IMR-90 (cell line): Measurements from ENCODE around the gene PRDM2. TPM values are rescaled to one million over a fixed set of nuclear protein-coding genes. Genes with fewer than 3 reads are reported as not detected.

Experiments used
- ATAC-seq: fragments of 200-7000 bp; cut with Tn5 transposase; 2 replicates; pipeline ENCODE4 v1.9.1; 2020; ENCODE audit warnings: low read depth, mild to moderate bottlenecking, moderate library complexity
- BruUV-seq: library from RNA; stranded (reverse); fragments of 400-500 nt; replicated peaks from 2 replicates; lab custom pipeline; 2021; lab: Mats Ljungman, UMichigan
- CTCF ChIA-PET: fragments of 300-600 bp; formaldehyde crosslinking; extraction: SDS; loops from one replicate; lab custom pipeline; 2021; ENCODE audit warnings: antibody characterized with exemption; lab: Yijun Ruan, JAX
- POLR2A ChIA-PET: fragments of 300-600 bp; sonication (Branson Sonifier 250); formaldehyde crosslinking; loops from one replicate; lab custom pipeline; 2022; ENCODE audit warnings: antibody characterized with exemption; ENCODE audit not compliant: unreplicated experiment; lab: Charles Lee
- DNase-seq: peaks from one replicate; pipeline ENCODE4 v3.0.0; 2013
- H2AFZ ChIP-seq: replicated peaks from 2 replicates; pipeline ENCODE3; 2013; ENCODE audit warnings: low read length, mild to moderate bottlenecking; ENCODE audit not compliant: poor library complexity
- H2AK5ac ChIP-seq: 2 replicates; pipeline ENCODE4 v1.6.1; 2013; ENCODE audit warnings: low read depth, low read length, inconsistent platforms
- H2AK9ac ChIP-seq: replicated peaks from 2 replicates; pipeline ENCODE3; 2013; ENCODE audit warnings: mild to moderate bottlenecking, low read depth, low read length, moderate library complexity; ENCODE audit not compliant: poor library complexity
- H2BK120ac ChIP-seq: 2 replicates; pipeline ENCODE4 v1.6.1; 2013; ENCODE audit warnings: low read depth, low read length, inconsistent platforms
- H2BK15ac ChIP-seq: 3 replicates; pipeline ENCODE4 v1.6.1; 2013; ENCODE audit warnings: low read depth, low read length, inconsistent platforms
- H2BK20ac ChIP-seq: 2 replicates; pipeline ENCODE4 v1.6.1; 2013; ENCODE audit warnings: low read depth, mild to moderate bottlenecking, inconsistent platforms, low read length, moderate library complexity
- H2BK5ac ChIP-seq: 2 replicates; pipeline ENCODE4 v1.6.1; 2013; ENCODE audit warnings: mild to moderate bottlenecking, low read depth, low read length, inconsistent platforms; ENCODE audit not compliant: poor library complexity, severe bottlenecking
- H3K14ac ChIP-seq: replicated peaks from 2 replicates; pipeline ENCODE4 v1.6.1; 2013; ENCODE audit warnings: low read depth, low read length, inconsistent platforms
- H3K18ac ChIP-seq: 2 replicates; pipeline ENCODE4 v1.6.1; 2013; ENCODE audit warnings: low read depth, low read length, control low read depth
- H3K23ac ChIP-seq: 2 replicates; pipeline ENCODE4 v1.6.1; 2013; ENCODE audit warnings: low read depth, low read length, inconsistent platforms
- H3K27ac ChIP-seq: 2 replicates; pipeline ENCODE4 v1.5.1; 2013; ENCODE audit warnings: mild to moderate bottlenecking, control low read depth, low read length; ENCODE audit not compliant: insufficient read depth
- H3K27me3 ChIP-seq: 2 replicates; pipeline ENCODE4 v1.6.1; 2013; ENCODE audit warnings: low read length; ENCODE audit not compliant: control insufficient read depth, insufficient read depth
- H3K36me3 ChIP-seq: 2 replicates; pipeline ENCODE4 v1.6.1; 2013; ENCODE audit warnings: low read length, mixed read lengths; ENCODE audit not compliant: control insufficient read depth, insufficient read depth
- H3K4ac ChIP-seq: 2 replicates; pipeline ENCODE4 v1.6.1; 2013; ENCODE audit warnings: low read depth, low read length, inconsistent platforms
- H3K4me1 ChIP-seq: 2 replicates; pipeline ENCODE4 v1.6.1; 2013; ENCODE audit warnings: low read length, mixed read lengths; ENCODE audit not compliant: control insufficient read depth, insufficient read depth
- H3K4me2 ChIP-seq: 2 replicates; pipeline ENCODE4 v1.6.1; 2013; ENCODE audit warnings: low read depth, mild to moderate bottlenecking, control low read depth, low read length, moderate library complexity
- H3K4me3 ChIP-seq: 2 replicates; pipeline ENCODE4 v1.5.1; 2013; ENCODE audit warnings: low read depth, mild to moderate bottlenecking, control low read depth, low read length, moderate library complexity; ENCODE audit not compliant: insufficient read depth
- H3K56ac ChIP-seq: 2 replicates; pipeline ENCODE4 v1.6.1; 2013; ENCODE audit warnings: low read length, inconsistent platforms; ENCODE audit not compliant: insufficient read depth; ENCODE audit errors: extremely low read depth
- H3K79me1 ChIP-seq, 2 experiments: 2 replicates each; pipeline ENCODE4 v1.6.1; 2013; ENCODE audit warnings: low read length in 2 of 2, inconsistent platforms in 1 of 2, low read depth in 1 of 2
- H3K9ac ChIP-seq: 2 replicates; pipeline ENCODE4 v1.6.1; 2013; ENCODE audit warnings: low read depth, low read length, control low read depth
- H3K9me1 ChIP-seq: 2 replicates; pipeline ENCODE4 v1.6.1; 2013; ENCODE audit warnings: low read length, inconsistent platforms; ENCODE audit not compliant: insufficient read depth
- H3K9me3 ChIP-seq: 2 replicates; pipeline ENCODE4 v1.6.1; 2013; ENCODE audit warnings: low read length; ENCODE audit not compliant: control insufficient read depth, insufficient read depth
- H4K20me1 ChIP-seq: 2 replicates; pipeline ENCODE4 v1.6.1; 2013; ENCODE audit warnings: low read length, inconsistent platforms; ENCODE audit not compliant: insufficient read depth
- H4K5ac ChIP-seq: 2 replicates; pipeline ENCODE4 v1.6.1; 2013; ENCODE audit warnings: mild to moderate bottlenecking, low read depth, low read length, control low read depth
- H4K8ac ChIP-seq, 2 experiments: 2 replicates each; pipeline ENCODE4 v1.6.1; 2013; ENCODE audit warnings: low read depth in 2 of 2, low read length in 2 of 2, control low read depth in 1 of 2, inconsistent platforms in 1 of 2
- H4K91ac ChIP-seq: 2 replicates; pipeline ENCODE4 v1.6.1; 2013; ENCODE audit warnings: low read depth, low read length, inconsistent platforms; ENCODE audit not compliant: insufficient read depth
- BHLHE40 ChIP-seq: fragments of 150-350 bp; IDR thresholded peaks from 2 replicates; pipeline ENCODE4 v1.6.1; 2016; ENCODE audit warnings: mild to moderate bottlenecking, low read depth, low read length
- CEBPB ChIP-seq: IDR thresholded peaks from 2 replicates; pipeline ENCODE4 v1.6.1; 2012; ENCODE audit warnings: low read depth, low read length, improper control_type of control experiment
- CHD1 ChIP-seq: IDR thresholded peaks from 2 replicates; pipeline ENCODE4 v1.6.1; 2012; ENCODE audit warnings: low read depth, low read length, improper control_type of control experiment
- FOS ChIP-seq: fragments of 150-350 bp; IDR thresholded peaks from 2 replicates; pipeline ENCODE4 v1.6.1; 2016; ENCODE audit warnings: low read depth, low read length
- MAFK ChIP-seq: IDR thresholded peaks from 2 replicates; pipeline ENCODE4 v1.6.1; 2012; ENCODE audit warnings: low read depth, low read length, improper control_type of control experiment
- MAZ ChIP-seq: IDR thresholded peaks from 2 replicates; pipeline ENCODE4 v1.6.1; 2012; ENCODE audit warnings: low read depth, mild to moderate bottlenecking, low read length, improper control_type of control experiment, moderate library complexity, borderline replicate concordance
- MXI1 ChIP-seq: IDR thresholded peaks from 2 replicates; pipeline ENCODE4 v1.6.1; 2012; ENCODE audit warnings: low read depth, mild to moderate bottlenecking, low read length, moderate library complexity, borderline replicate concordance
- NFE2L2 ChIP-seq: fragments of 150-350 bp; IDR thresholded peaks from 2 replicates; pipeline ENCODE4 v1.6.1; 2016; ENCODE audit warnings: low read depth, mild to moderate bottlenecking, low read length
- POLR2A ChIP-seq: IDR thresholded peaks from 2 replicates; pipeline ENCODE4 v1.6.1; 2012; ENCODE audit warnings: mild to moderate bottlenecking, low read depth, low read length
- RAD21 ChIP-seq: IDR thresholded peaks from 2 replicates; pipeline ENCODE4 v1.6.1; 2012; ENCODE audit warnings: low read length, improper control_type of control experiment
- RCOR1 ChIP-seq: IDR thresholded peaks from 2 replicates; pipeline ENCODE4 v1.6.1; 2012; ENCODE audit warnings: mild to moderate bottlenecking, low read length, improper control_type of control experiment; ENCODE audit not compliant: insufficient replicate concordance
- RFX5 ChIP-seq: IDR thresholded peaks from 2 replicates; pipeline ENCODE4 v1.8.0; 2012; ENCODE audit warnings: low read depth, mild to moderate bottlenecking, low read length, moderate library complexity
- SMC3 ChIP-seq: fragments of 150-350 bp; IDR thresholded peaks from 2 replicates; pipeline ENCODE4 v1.6.1; 2016; ENCODE audit warnings: low read depth, mild to moderate bottlenecking, antibody characterized with exemption, low read length, moderate library complexity
- WGBS, 2 experiments: methylation state at CpG; one replicate each; pipeline versions ENCODE4 v1.1.5 to v1.1.7; 2013; ENCODE audit warnings: missing lambda C conversion rate in 2 of 2; ENCODE audit not compliant: insufficient read length in 1 of 2; ENCODE audit errors: extremely low coverage in 2 of 2; 5-methylcytosine and 5-hydroxymethylcytosine counted together
- dilution Hi-C: fragments of 300-500 bp; cut with HindIII; formaldehyde crosslinking; loops from one replicate; pipeline ENCODE4 v1.14.3; 2018; ENCODE audit warnings: low sequenced_read_pairs; ENCODE audit not compliant: unreplicated experiment
- in situ Hi-C: fragments of 300-500 bp; cut with MboI; formaldehyde crosslinking; loops from 3 replicates; pipeline ENCODE4 v1.14.3; 2019; ENCODE audit warnings: low sequenced_read_pairs, inconsistent platforms, mixed read lengths
- intact Hi-C: fragments of 100-400 bp; cut with micrococcal nuclease; formaldehyde crosslinking; loops from 2 replicates; pipeline ENCODE4 v1.10.0; 2022
- polyA plus RNA-seq, 3 experiments: library from polyadenylated mRNA; depleted of rRNA; stranded (reverse); fragments of >200 nt; gene quantifications; 2 replicates each; pipeline ENCODE4 v1.2.3, GENCODE V29; 2012; ENCODE audit warnings: low replicate concordance in 1 of 3
- total RNA-seq: library from RNA; depleted of rRNA; stranded (reverse); fragments of >200 nt; gene quantifications from 2 replicates; pipeline ENCODE4 v1.2.3, GENCODE V29; 2012
- TF ChIP-seq, protein P1 (sequence below): conservative IDR thresholded peaks from 2 replicates; pipeline ENCODE4 v1.5.1; 2012; ENCODE audit warnings: mild to moderate bottlenecking, low read depth, low read length, improper control_type of control experiment
- TF ChIP-seq, protein P2 (sequence below): fragments of 150-350 bp; IDR thresholded peaks from 2 replicates; pipeline ENCODE4 v1.6.1; 2016; ENCODE audit warnings: low read depth, mild to moderate bottlenecking, low read length, moderate library complexity, borderline replicate concordance
- TF ChIP-seq, protein P3 (sequence below): fragments of 150-350 bp; IDR thresholded peaks from 2 replicates; pipeline ENCODE4 v1.6.1; 2017; ENCODE audit warnings: mild to moderate bottlenecking, antibody characterized with exemption, low read length, low read depth

PRDM2 gene
- total and polyA plus RNA-seq, 2 of the 4 experiments (the other 2 are of a cell fraction) = 3.4 to 8.9 TPM

DNA sequence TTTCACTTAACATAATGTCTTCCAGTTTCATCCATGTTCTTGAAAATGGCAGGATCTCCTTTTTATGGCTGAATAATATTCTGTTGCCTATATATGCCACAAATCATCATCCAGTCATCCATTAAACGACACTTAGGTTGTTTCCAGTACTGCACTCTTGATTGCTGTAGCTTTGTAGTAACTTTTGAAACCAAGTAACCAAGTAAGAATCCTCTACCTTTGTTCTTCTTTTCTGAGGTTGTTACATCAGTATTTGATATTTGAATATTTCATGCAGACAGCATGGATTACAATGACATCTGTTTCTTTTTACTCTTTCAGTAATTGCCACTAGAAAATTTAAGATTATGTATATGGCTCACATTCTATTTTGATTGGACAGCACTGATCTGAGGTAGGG, 22.1 kb upstream of the PRDM2 start:
- Histone ChIP-seq H2AFZ (no peak overlapping the region), H2BK15ac (no peak overlapping the region), H2BK120ac (no peak overlapping the region), H3K27me3 (no peaks in the 10 kb centered on the region), H3K9me3 (no peaks in the 10 kb centered on the region), H3K18ac (no peak overlapping the region), H3K14ac (no peak overlapping the region), H4K91ac (no peak overlapping the region), H3K4me1 (no peaks in the 10 kb centered on the region), H3K27ac (no peak overlapping the region), H3K4me2 (no peak overlapping the region), H3K79me1 (no peaks in the 10 kb centered on the region), H3K9me1 (no peaks in the 10 kb centered on the region), H3K56ac (no peak overlapping the region), H4K5ac (no peak overlapping the region), H3K23ac (no peak overlapping the region), H3K4ac (no peak overlapping the region), H4K20me1 (no peaks in the 10 kb centered on the region), H2AK5ac (no peak overlapping the region), H3K4me3 (no peak overlapping the region), H3K36me3 (no peaks in the 10 kb centered on the region), H2BK5ac (no peak overlapping the region), H2AK9ac (no peak overlapping the region), H2BK20ac (no peak overlapping the region), H4K8ac (no peak overlapping the region), H3K9ac (no peak overlapping the region)
- TF ChIP-seq CEBPB = no peak
- TF ChIP-seq, protein P1, sequence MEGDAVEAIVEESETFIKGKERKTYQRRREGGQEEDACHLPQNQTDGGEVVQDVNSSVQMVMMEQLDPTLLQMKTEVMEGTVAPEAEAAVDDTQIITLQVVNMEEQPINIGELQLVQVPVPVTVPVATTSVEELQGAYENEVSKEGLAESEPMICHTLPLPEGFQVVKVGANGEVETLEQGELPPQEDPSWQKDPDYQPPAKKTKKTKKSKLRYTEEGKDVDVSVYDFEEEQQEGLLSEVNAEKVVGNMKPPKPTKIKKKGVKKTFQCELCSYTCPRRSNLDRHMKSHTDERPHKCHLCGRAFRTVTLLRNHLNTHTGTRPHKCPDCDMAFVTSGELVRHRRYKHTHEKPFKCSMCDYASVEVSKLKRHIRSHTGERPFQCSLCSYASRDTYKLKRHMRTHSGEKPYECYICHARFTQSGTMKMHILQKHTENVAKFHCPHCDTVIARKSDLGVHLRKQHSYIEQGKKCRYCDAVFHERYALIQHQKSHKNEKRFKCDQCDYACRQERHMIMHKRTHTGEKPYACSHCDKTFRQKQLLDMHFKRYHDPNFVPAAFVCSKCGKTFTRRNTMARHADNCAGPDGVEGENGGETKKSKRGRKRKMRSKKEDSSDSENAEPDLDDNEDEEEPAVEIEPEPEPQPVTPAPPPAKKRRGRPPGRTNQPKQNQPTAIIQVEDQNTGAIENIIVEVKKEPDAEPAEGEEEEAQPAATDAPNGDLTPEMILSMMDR = no peak
- no peak for TF ChIP-seq MXI1
- TF ChIP-seq MAZ = no peak
- TF ChIP-seq SMC3 = no peak
- TF ChIP-seq BHLHE40 = no peak
- no peak for TF ChIP-seq CHD1
- no peak for TF ChIP-seq NFE2L2
- TF ChIP-seq FOS = no peak
- TF ChIP-seq RAD21 = no peak
- no peak for TF ChIP-seq RCOR1
- TF ChIP-seq MAFK = no peak
- TF ChIP-seq, protein P2, sequence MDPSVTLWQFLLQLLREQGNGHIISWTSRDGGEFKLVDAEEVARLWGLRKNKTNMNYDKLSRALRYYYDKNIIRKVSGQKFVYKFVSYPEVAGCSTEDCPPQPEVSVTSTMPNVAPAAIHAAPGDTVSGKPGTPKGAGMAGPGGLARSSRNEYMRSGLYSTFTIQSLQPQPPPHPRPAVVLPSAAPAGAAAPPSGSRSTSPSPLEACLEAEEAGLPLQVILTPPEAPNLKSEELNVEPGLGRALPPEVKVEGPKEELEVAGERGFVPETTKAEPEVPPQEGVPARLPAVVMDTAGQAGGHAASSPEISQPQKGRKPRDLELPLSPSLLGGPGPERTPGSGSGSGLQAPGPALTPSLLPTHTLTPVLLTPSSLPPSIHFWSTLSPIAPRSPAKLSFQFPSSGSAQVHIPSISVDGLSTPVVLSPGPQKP = no peak
- TF ChIP-seq POLR2A = no peak
- no peak for TF ChIP-seq RFX5
- TF ChIP-seq, protein P3, sequence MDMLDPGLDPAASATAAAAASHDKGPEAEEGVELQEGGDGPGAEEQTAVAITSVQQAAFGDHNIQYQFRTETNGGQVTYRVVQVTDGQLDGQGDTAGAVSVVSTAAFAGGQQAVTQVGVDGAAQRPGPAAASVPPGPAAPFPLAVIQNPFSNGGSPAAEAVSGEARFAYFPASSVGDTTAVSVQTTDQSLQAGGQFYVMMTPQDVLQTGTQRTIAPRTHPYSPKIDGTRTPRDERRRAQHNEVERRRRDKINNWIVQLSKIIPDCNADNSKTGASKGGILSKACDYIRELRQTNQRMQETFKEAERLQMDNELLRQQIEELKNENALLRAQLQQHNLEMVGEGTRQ = no peak
- DNase-seq (no peak), ATAC-seq (no peak)
- in situ Hi-C loops (no loop called here), intact Hi-C loops (no loop called here), dilution Hi-C loops (no loop called here)
- no TSS peak for BruUV-seq
- POLR2A ChIA-PET = no interaction called here
- WGBS, 2 experiments = no CpG with 5 or more reads among the region's 1 CpG
- CTCF ChIA-PET = no interaction called here
